HEK293T (cell line): ENCODE results near the gene NPHP4.

Experiments used
- BHLHE40 ChIP-seq: fragments of 450-650 bp; IDR thresholded peaks from 2 replicates; pipeline ENCODE4 v1.6.1; 2016; ENCODE audit warnings: mild to moderate bottlenecking, moderate library complexity, borderline replicate concordance
- CTBP1 ChIP-seq: fragments of 450-650 bp; IDR thresholded peaks from 2 replicates; pipeline ENCODE4 v1.6.1; 2016; ENCODE audit warnings: borderline replicate concordance
- ELF4 ChIP-seq: fragments of 450-650 bp; IDR thresholded peaks from 2 replicates; pipeline ENCODE4 v1.6.1; 2017; ENCODE audit warnings: antibody characterized with exemption
- FOXK2 ChIP-seq: fragments of 450-650 bp; IDR thresholded peaks from 2 replicates; pipeline ENCODE4 v1.6.1; 2016; ENCODE audit warnings: mild to moderate bottlenecking
- FOXM1 ChIP-seq: fragments of 450-650 bp; IDR thresholded peaks from 2 replicates; pipeline ENCODE4 v1.6.1; 2017; ENCODE audit warnings: mild to moderate bottlenecking, borderline replicate concordance
- HDGF ChIP-seq: fragments of 450-650 bp; IDR thresholded peaks from 2 replicates; pipeline ENCODE4 v1.6.1; 2017; ENCODE audit warnings: antibody characterized with exemption, borderline replicate concordance
- NFRKB ChIP-seq: fragments of 450-650 bp; IDR thresholded peaks from 2 replicates; pipeline ENCODE4 v1.6.1; 2016; ENCODE audit warnings: mild to moderate bottlenecking, moderate library complexity
- SP1 ChIP-seq: fragments of 450-650 bp; IDR thresholded peaks from 2 replicates; pipeline ENCODE4 v1.6.1; 2017
- SUZ12 ChIP-seq: fragments of 450-650 bp; IDR thresholded peaks from 2 replicates; pipeline ENCODE4 v1.6.1; 2016; ENCODE audit warnings: mild to moderate bottlenecking
- ZNF384 ChIP-seq: fragments of 450-650 bp; IDR thresholded peaks from 2 replicates; pipeline ENCODE4 v1.6.1; 2016

DNA sequence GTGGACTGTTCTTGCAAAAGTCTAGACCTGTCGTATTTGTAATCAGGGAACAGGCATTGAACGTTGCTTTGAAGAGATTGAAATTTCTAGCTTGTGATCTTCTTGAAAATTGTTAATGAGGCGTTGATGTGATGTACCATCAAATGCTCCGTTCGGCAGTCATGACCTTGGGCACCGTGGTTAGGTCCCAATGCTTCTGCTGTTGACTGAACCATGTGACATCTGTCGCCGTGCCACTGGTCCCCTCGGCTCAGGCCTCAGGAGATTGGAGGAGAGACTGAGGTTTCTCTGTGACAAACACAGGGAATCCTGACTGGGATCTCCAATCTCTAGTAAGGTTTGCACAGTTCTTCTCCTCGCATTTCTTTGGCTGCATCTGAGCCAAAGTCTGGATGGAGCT is 35.4 kb upstream of the NPHP4 start:
- TF ChIP-seq SP1 = no peak
- TF ChIP-seq SUZ12 = no peak
- no peak for TF ChIP-seq NFRKB
- TF ChIP-seq CTBP1 = no peak
- TF ChIP-seq FOXM1 = no peak
- no peak for TF ChIP-seq BHLHE40
- TF ChIP-seq FOXK2 = no peak
- no peak for TF ChIP-seq ZNF384
- TF ChIP-seq HDGF = no peak
- TF ChIP-seq ELF4 = no peak
